Upper lobe of left lung (tissue), 6 donors: ENCODE measurements around the gene ECE1. TPM values are rescaled to one million over a fixed set of nuclear protein-coding genes. Genes with fewer than 3 reads are reported as not detected.

ENCODE experiments used
- ATAC-seq, 2 donors: fragments of 200-7000 bp; cut with Tn5 transposase; one replicate each; pipeline ENCODE4 v1.9.1; 2022; ENCODE audit warnings: mild to moderate bottlenecking in 2 of 2, moderate library complexity in 2 of 2; ENCODE audit not compliant: low FRiP score in 2 of 2
- DNase-seq, 2 donors: peaks; one replicate each; pipeline ENCODE4 v3.0.0-alpha.2; 2019 to 2020
- H3K27ac ChIP-seq, 4 donors: fragments of 200-600 bp; sonication (generic); one replicate each; pipeline ENCODE4 v1.5.1; 2016 to 2019
- H3K27me3 ChIP-seq, 4 donors: fragments of 200-600 bp; sonication (generic); one replicate each; pipeline ENCODE4 v1.5.1; 2017 to 2019
- H3K36me3 ChIP-seq, 4 donors: fragments of 200-600 bp; sonication (generic); one replicate each; pipeline ENCODE4 v1.5.1; 2016 to 2019
- H3K4me1 ChIP-seq, 4 donors: fragments of 200-600 bp; sonication (generic); one replicate each; pipeline ENCODE4 v1.5.1; 2018 to 2019
- H3K4me3 ChIP-seq, 4 donors: fragments of 200-600 bp; sonication (generic); one replicate each; pipeline ENCODE4 v1.5.1; 2017 to 2019; ENCODE audit warnings: mild to moderate bottlenecking in 2 of 4, moderate library complexity in 1 of 4
- H3K9me3 ChIP-seq, 4 donors: fragments of 200-600 bp; sonication (generic); one replicate each; pipeline ENCODE4 v1.5.1; 2018 to 2019
- CTCF ChIP-seq, 6 experiments: fragments of 450-650 bp in 4 of 6; fragments of 200-600 bp in 2 of 6; sonication (generic) in 2 of 6; IDR thresholded peaks; one replicate each; pipeline ENCODE4 v1.5.1; 2016 to 2019; ENCODE audit warnings: antibody characterized with exemption in 6 of 6
- EP300 ChIP-seq, 4 donors: sonication (generic); formaldehyde crosslinking; IDR thresholded peaks; one replicate each; pipeline ENCODE4 v1.5.1; 2017; ENCODE audit warnings: antibody characterized with exemption in 4 of 4, control low read depth in 2 of 4
- POLR2A ChIP-seq, 4 donors: fragments of 450-650 bp; IDR thresholded peaks; one replicate each; pipeline ENCODE4 v1.5.1; 2016 to 2017; ENCODE audit warnings: antibody characterized with exemption in 4 of 4, mild to moderate bottlenecking in 2 of 4
- POLR2AphosphoS5 ChIP-seq, 2 donors: sonication (generic); formaldehyde crosslinking; IDR thresholded peaks; one replicate each; pipeline ENCODE4 v1.5.1; 2017; ENCODE audit warnings: antibody characterized with exemption in 2 of 2
- WGBS, 2 donors: methylation state at CpG; one replicate each; pipeline ENCODE4 v1.1.5; 2017 to 2018; 5-methylcytosine and 5-hydroxymethylcytosine counted together
- total RNA-seq, 6 donors: library from RNA; depleted of rRNA in 4 of 6; stranded (reverse); fragments of >200 nt in 4 of 6; gene quantifications; one replicate each; pipeline versions ENCODE4 v1.1.0 to v1.2.1, GENCODE V29; 2016 to 2021
- donor health status: DM: no; HTN: no; CAD: no; lungs with moderate emphysema.
- donor health status: DM: no; HTN: yes; CAD: no; lungs with severe emphysema.

Gene ECE1
- total RNA-seq, 6 donors from 2014 or later, result 55.8 to 120 (median 74.8) TPM

DNA sequence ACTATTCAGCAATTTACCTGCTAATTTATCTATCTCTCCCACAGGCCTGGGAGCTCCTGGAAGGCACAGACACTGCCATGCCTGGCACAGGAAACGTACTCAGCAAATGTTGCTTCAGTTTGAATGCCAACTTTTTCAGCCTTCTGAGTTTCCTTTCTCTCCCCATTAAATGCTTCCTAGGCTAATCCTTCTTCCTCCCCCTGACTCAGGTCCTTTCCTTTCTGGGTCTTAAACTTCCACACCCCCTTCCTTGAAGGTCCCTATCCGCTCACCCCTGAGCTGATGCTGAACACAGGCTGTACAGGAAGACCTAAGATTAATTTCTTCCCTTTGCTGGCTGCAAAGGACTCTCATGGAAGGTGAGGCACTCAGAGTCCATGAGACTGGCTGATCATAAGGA is 40.3 kb upstream of the ECE1 start:
- H3K27me3 ChIP-seq, result no peaks in the 10 kb centered on the region
- H3K9me3 ChIP-seq, result no peaks in the 10 kb centered on the region
- no peak for DNase-seq
- 81 to 85% methylated on average over 2 of the region's 2 CpGs for WGBS, 2 donors
- no peak for TF ChIP-seq POLR2A (IDR thresholded peaks at IDR 0.05)
- no peak for TF ChIP-seq EP300 (IDR thresholded peaks at IDR 0.05)
- TF ChIP-seq CTCF (IDR thresholded peaks at IDR 0.05), result no peak
- no peak for TF ChIP-seq POLR2AphosphoS5 (IDR thresholded peaks at IDR 0.05)
- no peak for ATAC-seq
- H3K4me1 ChIP-seq, result peaks cover 52 to 78% (median 73%) of the 10 kb centered on the region in 4 donors
- no peak overlapping the region for H3K4me3 ChIP-seq
- H3K27ac ChIP-seq, result peak overlapping the region in 1 of 4 donors; percentile 57
- no peaks in the 10 kb centered on the region for H3K36me3 ChIP-seq

DNA sequence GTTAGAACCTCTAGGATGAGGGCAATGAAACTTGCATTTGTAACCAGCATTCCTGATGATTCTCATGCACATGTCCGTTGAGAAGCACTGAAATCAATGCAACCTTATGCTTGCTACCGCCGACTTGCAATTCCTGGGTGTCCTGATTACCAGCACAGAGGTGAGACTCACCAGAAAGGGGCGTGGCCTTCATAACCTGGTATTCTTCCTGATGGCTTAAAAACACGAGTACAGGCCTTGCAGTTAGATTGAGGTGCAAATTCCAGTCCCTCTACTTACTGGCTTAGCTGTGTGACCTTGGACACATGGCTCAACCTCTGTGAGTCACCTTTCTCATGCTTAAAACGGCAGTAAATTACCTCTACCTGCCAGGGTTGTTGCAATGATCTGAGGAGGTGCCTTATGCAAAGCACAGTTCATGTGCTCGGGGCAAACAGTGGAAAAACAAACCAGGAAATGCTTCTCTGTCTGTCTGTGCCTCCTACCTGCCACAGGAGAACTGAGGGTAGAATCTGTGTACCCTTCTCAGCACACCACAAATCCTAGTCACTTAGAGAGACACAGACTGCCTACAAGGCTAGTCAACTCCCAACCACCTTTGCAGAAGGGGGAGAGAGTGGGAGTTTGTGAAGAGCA is 39.1 kb upstream of the ECE1 start:
- 71 to 77% methylated on average over 6 to 7 of the region's 7 CpGs for WGBS, 2 donors
- Histone ChIP-seq H3K4me1 (peaks cover 52 to 78% (median 72%) of the 10 kb centered on the region in 4 donors), H3K9me3 (no peaks in the 10 kb centered on the region), H3K36me3 (no peaks in the 10 kb centered on the region), H3K27ac (peak overlapping the region in 3 of 4 donors; percentile 13 to 57 (median 42)), H3K27me3 (no peaks in the 10 kb centered on the region), H3K4me3 (no peak overlapping the region)
- TF ChIP-seq POLR2AphosphoS5 (IDR thresholded peaks at IDR 0.05) (no peak), POLR2A (IDR thresholded peaks at IDR 0.05) (no peak), CTCF (IDR thresholded peaks at IDR 0.05) (no peak), EP300 (IDR thresholded peaks at IDR 0.05) (no peak)
- ATAC-seq (no peak), DNase-seq (no peak)

- no peak overlapping the region for H3K4me3 ChIP-seq
- peaks cover 52 to 78% (median 72%) of the 10 kb centered on the region in 4 donors for H3K4me1 ChIP-seq
- TF ChIP-seq POLR2A (IDR thresholded peaks at IDR 0.05) (no peak), EP300 (IDR thresholded peaks at IDR 0.05) (no peak), CTCF (IDR thresholded peaks at IDR 0.05) (no peak), POLR2AphosphoS5 (IDR thresholded peaks at IDR 0.05) (no peak)
- H3K27ac ChIP-seq, result peak overlapping the region in 3 of 4 donors; percentile 19 to 82 (median 74)
- H3K36me3 ChIP-seq, result no peaks in the 10 kb centered on the region
- no peaks in the 10 kb centered on the region for H3K27me3 ChIP-seq
- no peaks in the 10 kb centered on the region for H3K9me3 ChIP-seq
- 96 to 97% methylated on average over 14 to 15 of the region's 15 CpGs for WGBS, 2 donors
- ATAC-seq, result no peak
- DNase-seq, result no peak
Measured at GRCh38 chr1:21327566-21328323, 37.5 kb upstream of the ECE1 start.

DNA sequence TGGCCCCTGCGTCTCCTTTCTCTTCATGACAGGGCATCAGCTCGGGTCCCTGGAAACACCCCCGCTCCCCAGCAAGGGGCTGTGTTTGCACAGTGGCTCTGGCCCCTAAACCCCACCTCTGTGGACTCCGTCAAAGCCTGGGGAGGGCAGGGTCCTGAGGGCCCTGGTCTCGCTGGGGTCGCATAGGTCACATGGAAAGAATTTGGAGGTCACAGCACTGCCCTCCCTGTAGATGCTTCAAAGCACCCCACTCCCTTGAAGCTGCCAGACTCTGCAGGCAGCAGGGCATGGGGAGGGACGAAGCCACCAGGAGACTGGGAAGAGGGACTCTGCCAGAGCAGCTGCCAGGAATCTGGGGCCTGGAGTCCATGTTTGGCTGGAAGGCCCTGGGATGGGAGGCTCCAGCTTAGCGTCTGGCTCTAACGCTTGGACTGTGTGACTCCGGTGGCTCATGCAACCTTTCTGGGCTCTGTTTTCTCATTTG is 36.6 kb upstream of the ECE1 start:
- H3K4me1 ChIP-seq, result peaks cover 56 to 81% (median 75%) of the 10 kb centered on the region in 4 donors
- H3K27ac ChIP-seq, result peak overlapping the region; percentile 19 to 83 (median 78)
- ATAC-seq, result no peak
- TF ChIP-seq POLR2A (IDR thresholded peaks at IDR 0.05) (no peak), EP300 (IDR thresholded peaks at IDR 0.05) (no peak), CTCF (IDR thresholded peaks at IDR 0.05) (no peak), POLR2AphosphoS5 (IDR thresholded peaks at IDR 0.05) (no peak)
- no peak for DNase-seq
- no peaks in the 10 kb centered on the region for H3K27me3 ChIP-seq
- no peaks in the 10 kb centered on the region for H3K36me3 ChIP-seq
- no peaks in the 10 kb centered on the region for H3K9me3 ChIP-seq
- 85 to 92% methylated on average over 4 to 10 of the region's 10 CpGs for WGBS, 2 donors
- H3K4me3 ChIP-seq, result no peak overlapping the region
